HG03159 (cell line): ENCODE data around the gene WASHC4.
"Not testable (repeated sequence)": the region's sequence is repeated elsewhere in the genome, so short reads cannot be mapped to it uniquely, and the experiment has no call there.

Source experiments
- ATAC-seq: cut with Tn5 transposase; IDR thresholded peaks from one replicate; pipeline ENCODE4 v1.9.1; 2021; ENCODE audit warnings: mild to moderate bottlenecking, moderate library complexity; ENCODE audit not compliant: unreplicated experiment

WASHC4 gene

GRCh38 chr12:105089817-105090216 is 17.7 kb upstream of the WASHC4 start:
- ATAC-seq, result no peak

GRCh38 chr12:105090361-105090760 is 17.2 kb upstream of the WASHC4 start:
- ATAC-seq, result no peak

- ATAC-seq, result no peak
These were observed 15.9 kb upstream of the WASHC4 start for GRCh38 chr12:105091476-105092206.

DNA sequence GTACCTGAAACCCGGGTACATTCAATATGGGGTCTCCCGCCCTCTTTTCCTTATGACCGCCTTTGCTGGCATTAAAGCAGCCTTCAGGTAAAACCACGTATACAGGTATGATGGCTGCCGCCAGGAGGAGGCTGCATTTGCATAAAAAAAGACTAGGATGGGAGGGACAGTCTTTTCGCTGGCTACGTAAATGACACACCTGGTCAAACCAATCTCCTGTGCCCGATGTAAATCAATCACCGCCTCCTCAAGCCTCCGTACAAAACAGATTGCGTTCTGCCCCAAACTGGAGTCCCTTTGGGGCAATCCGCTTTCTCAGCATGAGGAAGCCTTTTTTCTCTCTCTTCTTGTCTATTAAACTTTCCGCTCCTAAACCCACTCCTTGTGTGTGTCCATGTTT is 15.2 kb upstream of the WASHC4 start:
- no peak for ATAC-seq

DNA sequence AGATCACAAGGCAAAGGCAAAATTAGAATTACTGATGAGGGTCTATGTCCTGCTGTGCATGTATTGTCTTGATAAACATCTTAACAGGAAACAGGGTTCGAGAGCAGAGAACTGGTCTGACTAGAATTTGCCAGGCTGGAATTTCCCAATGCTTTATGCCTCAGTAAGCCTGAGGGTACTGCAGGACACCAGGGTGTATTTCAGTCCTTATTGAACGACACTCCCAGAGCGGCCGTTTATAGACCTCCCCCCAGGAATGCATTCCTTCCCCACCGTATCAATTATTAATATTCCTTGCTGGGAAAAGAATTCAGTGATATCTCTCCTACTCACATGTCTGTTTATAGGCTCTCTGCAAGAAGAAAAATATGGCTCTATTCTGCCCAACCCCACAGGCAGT is 12.2 kb upstream of the WASHC4 start:
- ATAC-seq, result not testable (repeated sequence)

- ATAC-seq, result no peak
These were observed 8.2 kb upstream of the WASHC4 start for GRCh38 chr12:105099356-105099755.

- no peak for ATAC-seq
These were observed 7.1 kb upstream of the WASHC4 start for GRCh38 chr12:105100207-105100985.

DNA sequence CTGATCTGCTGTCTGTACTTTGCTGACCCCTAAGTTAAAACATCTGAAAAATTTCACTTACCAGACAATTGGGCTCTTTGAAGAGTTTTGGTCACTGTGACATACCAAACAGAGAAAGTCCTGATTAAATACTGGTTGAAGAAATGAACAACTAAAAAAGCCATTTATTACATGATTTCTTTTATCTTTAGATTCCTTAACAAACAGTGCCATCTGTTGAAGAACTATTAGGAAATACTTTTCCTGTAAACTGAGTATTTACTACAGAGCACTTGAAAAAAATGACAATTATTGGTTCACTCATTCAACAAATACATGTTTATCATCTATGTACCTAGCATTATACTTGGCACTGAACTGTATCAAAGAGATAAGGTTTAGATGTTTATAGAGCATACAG is 6.5 kb upstream of the WASHC4 start:
- ATAC-seq, result no peak

GRCh38 chr12:105102673-105103072 is 4.9 kb upstream of the WASHC4 start:
- ATAC-seq, result no peak

DNA sequence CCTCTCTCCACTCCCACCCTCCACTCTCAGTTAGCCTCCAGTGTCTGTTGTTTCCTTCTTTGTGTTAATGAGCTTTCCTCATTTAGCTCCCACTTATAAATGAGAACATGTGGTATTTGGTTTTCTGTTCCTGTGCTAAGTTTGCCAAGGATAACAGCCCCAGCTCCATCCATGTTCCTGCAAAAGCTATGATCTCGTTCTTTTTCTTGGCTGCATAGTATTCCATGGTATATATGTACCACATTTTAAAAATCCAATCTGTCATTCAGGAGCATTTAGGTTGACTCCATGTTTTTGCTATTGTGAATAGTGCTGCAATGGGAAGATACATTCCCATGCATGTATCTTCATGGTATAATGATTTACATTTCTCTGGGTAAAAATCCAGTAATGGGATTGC is 2.8 kb upstream of the WASHC4 start:
- no peak for ATAC-seq

DNA sequence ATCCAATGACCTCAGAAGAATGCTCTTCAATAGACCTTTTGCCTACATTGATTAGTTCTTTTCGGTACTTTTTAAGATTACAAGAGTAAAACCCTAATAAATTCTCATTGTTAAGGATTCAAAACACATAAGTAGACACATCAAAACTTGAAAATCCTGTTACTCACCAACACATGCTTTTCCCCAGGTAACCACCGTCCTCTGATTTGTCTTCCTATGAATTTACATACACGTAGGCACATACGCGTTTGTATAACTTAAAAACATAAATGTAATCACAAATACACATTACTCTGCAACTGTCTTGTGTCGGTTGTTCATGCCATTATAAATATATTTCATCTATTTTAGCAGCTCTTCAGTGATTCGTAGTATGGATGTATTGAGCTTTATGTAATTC is 910 bp upstream of the WASHC4 start:
- ATAC-seq, result no peak

- ATAC-seq, result peak; percentile 9
These were observed 399 bp upstream of the WASHC4 start for GRCh38 chr12:105107171-105107493.

DNA sequence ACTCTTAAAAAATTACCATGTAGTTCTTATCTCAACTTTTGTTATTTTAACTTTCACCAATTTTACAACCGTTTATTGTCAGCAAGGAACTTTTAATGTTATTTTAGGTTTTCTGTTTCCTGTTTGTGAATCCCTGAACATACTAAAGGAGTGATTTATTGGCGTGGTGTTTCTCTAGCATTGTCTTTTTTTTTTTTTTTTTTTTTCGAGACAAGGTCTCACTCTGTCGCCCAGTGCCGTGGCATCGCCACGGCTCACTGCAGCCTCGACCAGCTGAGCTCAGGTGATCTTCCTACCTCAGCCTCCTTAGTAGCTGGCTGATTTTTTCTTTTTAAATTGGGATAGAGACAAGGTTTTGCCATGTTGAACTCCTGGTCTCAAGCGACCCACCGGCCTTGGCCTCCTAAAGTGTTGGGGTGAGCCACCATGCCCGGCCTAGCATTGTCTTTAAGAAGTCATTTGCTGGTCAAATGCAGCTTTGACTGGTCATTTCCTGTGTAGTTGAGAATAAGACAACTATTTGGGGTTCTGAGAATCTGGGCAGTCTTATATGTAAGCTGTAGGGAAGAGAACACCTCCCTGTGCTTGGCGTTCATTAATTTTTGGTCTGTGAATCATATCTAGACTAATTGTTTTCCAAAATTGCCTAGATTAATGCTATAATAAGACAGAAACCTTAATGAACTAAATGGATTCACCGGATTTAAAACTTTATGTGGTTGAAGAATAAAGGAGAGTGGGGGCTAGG is 2.1 kb downstream of the WASHC4 start:
- peak; percentile 36 for ATAC-seq

GRCh38 chr12:105110851-105111250 is 3.3 kb downstream of the WASHC4 start:
- ATAC-seq, result no peak

GRCh38 chr12:105113094-105113493 is 5.6 kb downstream of the WASHC4 start:
- no peak for ATAC-seq

GRCh38 chr12:105116969-105117368 is 9.4 kb downstream of the WASHC4 start:
- no peak for ATAC-seq

DNA sequence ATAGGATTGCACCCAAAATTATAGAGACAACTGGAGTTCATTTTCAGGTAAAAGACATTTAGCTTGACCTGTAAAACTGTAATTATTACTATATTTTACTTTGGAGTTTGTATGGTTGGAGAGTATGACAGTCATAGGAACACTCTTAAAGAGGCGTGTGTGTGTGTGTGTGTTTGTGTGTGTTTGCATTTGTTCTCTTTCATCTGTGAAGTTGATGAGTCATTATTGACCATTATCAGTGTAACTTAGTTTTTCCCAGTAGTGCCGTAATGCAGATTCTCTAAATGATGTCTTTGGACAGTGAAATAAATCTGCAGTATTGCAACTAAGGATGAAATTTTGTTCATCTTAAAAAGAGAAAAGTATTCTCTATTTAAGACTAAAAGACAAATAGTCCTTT is 13.0 kb downstream of the WASHC4 start:
- ATAC-seq, result no peak

DNA sequence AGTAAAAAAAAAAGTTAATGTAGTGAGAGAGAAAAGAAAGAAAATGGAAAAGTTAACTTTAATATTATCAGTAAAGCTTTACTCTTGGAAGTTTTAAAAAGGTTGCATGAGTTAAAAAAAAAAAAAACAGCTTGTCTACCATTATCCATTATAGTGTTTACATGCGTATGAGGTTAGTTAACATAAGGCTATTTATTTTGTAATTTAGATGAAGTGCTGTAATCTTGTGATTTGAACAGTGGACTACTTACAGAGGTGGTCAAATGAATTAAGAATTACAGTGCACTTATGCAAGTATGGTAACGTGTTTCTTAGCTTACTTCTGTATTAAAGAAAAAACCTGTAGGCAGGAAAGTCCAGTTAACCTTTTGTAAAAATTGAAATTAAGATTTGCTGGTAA is 30.7 kb downstream of the WASHC4 start:
- no peak for ATAC-seq

GRCh38 chr12:105141320-105141922 is 33.9 kb downstream of the WASHC4 start:
- ATAC-seq, result no peak

- ATAC-seq, result no peak
These were observed 34.7 kb downstream of the WASHC4 start for GRCh38 chr12:105142259-105142658.

- no peak for ATAC-seq
These were observed 48.7 kb downstream of the WASHC4 start for GRCh38 chr12:105156260-105156659.
